Measurements from ENCODE around the gene HCFC1R1.

GRCh38 chr16:3017344-3017743 is 6.4 kb downstream of the HCFC1R1 start:
- TF ChIP-seq, protein P1, sequence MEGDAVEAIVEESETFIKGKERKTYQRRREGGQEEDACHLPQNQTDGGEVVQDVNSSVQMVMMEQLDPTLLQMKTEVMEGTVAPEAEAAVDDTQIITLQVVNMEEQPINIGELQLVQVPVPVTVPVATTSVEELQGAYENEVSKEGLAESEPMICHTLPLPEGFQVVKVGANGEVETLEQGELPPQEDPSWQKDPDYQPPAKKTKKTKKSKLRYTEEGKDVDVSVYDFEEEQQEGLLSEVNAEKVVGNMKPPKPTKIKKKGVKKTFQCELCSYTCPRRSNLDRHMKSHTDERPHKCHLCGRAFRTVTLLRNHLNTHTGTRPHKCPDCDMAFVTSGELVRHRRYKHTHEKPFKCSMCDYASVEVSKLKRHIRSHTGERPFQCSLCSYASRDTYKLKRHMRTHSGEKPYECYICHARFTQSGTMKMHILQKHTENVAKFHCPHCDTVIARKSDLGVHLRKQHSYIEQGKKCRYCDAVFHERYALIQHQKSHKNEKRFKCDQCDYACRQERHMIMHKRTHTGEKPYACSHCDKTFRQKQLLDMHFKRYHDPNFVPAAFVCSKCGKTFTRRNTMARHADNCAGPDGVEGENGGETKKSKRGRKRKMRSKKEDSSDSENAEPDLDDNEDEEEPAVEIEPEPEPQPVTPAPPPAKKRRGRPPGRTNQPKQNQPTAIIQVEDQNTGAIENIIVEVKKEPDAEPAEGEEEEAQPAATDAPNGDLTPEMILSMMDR (IDR thresholded peaks at IDR 0.05; ENCODE audit: poor library complexity): no peak
- TF ChIP-seq EZH2 (IDR thresholded peaks at IDR 0.05; ENCODE audit: borderline replicate concordance): no peak

Measured in hepatocyte (in vitro differentiated cells).